Activated CD4-positive, alpha-beta T cell treated with anti-CD3 and anti-CD28 coated beads, Interleukin-10, Interleukin-2, amounts not matched to agents 100 ng/mL and 50 ng/mL, durations not matched to agents 16 hours and 8 hours (primary cell): Measurements from ENCODE around the gene WBP4.
A peak's percentile ranks its signal among the peaks of the same experiment; 100 is the strongest.
"Not testable (repeated sequence)": the region's sequence is repeated elsewhere in the genome, so short reads cannot be mapped to it uniquely, and the experiment has no call there.

Source experiments
- DNase-seq: peaks from one replicate; pipeline ENCODE4 v3.0.0-alpha.2; 2020

WBP4 gene, protein sequence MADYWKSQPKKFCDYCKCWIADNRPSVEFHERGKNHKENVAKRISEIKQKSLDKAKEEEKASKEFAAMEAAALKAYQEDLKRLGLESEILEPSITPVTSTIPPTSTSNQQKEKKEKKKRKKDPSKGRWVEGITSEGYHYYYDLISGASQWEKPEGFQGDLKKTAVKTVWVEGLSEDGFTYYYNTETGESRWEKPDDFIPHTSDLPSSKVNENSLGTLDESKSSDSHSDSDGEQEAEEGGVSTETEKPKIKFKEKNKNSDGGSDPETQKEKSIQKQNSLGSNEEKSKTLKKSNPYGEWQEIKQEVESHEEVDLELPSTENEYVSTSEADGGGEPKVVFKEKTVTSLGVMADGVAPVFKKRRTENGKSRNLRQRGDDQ

DNA sequence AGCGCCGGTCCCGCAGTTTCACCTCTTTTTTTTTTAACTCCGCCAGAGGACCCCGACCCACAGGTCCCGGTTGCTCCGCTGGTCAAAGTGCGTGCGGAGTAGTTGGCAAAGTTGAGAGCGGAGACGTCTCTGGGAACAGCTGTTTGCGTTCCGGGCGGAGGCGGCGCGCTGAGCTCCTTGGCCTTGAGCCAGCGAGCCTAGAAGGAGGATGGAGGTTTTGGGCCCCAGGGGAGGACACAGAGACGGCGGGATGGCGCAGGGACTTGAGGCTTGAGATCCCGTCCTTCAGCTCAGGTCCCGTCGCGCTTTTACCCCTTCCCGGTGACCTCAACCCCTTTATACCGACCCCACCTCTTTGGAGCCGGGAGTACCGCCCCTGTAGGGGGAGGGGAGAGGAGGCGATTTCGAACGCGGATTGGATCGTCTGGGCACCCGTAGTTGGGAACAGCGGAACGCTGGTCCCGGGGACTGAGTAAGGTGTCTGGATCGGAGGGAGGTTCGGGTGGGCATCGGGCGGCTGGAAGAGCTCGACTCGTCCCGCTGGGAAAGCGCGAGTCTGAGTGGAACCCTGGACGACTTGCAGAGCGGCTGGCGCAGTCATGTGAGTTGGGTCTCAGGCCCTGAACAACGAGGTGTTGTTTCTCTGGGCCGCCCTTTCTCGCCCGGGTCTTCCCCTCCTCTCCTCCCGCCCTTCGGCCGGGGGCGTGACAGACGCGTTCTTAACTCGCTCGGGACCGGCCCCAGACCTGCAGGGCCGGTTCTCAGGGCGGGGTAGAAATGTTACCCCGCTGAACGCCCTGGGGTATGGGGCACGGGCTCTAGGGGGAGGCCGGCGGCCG lies at the start of gene WBP4:
WBP4 (plus strand) TSS at position 435 of the 839 bp plus-strand sequence; CDS start at position 600, 165 bp downstream.
- DNase-seq: peak; percentile 92

DNA sequence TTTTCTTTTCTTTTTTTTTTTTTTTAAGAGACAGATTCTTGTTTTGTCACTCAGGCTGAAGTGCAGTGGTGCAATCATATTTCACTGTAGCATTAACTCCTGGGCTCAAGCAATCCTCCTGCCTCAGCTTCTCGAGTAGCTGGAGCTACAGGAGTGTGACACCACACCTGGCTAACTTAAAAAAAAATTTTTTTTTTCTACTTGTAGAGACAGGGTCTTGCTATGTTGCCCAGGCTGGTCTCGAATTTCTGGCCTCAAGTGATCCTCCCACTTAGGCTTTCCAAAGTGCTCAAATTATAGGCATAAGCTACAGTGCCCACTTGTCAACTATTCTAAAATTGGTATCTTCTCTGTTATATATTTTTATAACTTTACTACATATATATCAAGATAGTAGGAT lies 48.8 kb upstream of the WBP4 start:
- DNase-seq: no peak

DNA sequence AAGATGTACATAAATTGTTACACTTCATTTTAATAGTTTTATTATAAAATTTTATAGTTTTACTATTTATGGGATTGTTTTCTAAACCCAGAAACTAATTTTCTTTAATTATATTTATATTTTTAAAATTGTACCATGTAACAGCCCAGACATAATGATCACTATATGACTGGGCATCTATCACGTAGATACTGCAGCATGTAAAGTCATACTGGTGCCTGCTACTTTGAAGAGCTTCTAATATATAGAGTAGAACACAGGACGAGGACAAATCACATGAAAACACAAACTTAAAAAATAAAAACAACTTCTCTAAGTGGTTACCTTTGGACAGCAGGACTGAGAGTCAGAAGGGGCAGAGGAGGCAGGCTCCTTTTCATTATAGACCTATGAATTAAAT lies 47.5 kb upstream of the WBP4 start:
- peak; percentile 64 for DNase-seq

DNA sequence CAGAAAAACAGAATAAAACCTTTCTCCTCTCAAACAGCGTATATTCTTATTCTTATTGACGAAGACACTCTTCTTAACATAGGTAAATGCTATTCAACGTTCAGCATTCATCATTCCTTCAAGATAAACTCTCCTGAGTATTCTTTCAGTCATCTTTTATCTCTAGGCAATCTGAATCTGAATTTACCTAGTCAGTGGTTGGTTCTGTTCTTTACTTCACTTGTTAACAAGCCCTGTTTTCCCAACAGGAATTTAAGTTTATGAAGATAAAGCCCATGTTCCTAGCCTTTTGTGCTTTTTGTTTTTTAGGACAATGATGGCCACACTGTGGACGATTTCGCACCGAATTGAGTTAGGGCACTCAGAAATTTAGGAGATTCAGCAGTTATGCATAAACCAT lies 45.4 kb upstream of the WBP4 start:
- DNase-seq: no peak

DNA sequence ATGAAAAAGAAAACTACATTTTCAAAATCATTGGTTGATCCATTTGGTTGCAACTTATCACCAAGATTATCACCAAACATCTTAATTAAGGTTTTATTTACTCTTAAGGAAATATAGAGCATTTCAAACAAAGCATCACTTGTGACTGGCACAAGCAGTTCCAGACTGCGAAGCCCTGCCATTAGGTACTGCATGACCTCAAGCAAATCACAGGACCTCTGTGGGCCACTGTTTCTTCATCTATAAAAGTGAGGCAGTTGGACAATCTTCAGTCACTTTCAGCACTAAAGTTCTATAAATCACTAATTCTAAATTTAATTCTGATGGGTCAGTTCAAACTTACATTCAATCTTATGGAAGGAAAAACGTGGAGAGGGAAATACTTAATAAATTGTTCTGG lies 44.1 kb upstream of the WBP4 start:
- DNase-seq: peak; percentile 56

DNA sequence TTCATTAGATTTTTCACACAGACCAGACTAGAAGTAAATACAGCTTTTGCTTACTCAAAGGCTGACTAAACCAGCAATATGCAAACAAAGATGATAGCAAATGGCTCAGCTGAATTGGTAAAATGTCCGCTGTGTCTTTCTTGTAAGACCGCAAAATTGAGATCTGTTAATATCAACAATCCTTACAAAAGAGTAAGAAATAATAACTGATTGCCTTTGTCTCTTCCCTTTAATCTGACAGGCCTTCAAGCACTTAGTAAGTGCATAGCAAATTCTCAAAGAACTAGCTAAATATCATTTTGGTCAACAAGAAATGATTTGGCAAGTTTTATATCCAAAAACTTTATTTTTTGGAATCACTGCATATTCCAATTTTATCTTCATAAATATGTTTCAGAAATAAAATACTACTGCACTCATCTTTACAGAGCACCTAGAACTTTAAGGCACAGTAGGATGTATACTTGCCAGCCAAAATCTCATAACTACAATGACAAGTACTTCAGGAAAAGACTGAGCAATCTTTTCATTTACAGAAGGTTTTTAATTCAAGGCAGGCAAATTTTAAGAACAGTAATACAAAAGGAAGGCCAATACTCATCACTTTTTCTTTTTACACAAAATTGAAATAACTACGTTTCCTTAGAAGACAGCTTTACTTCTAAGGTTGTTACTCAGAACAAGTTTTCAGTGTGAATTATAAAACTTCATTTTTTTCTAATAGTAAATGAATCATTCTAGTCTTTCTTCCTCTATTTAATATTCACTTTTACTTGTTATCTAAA lies 43.3 kb upstream of the WBP4 start:
- DNase-seq: peak; percentile 64

DNA sequence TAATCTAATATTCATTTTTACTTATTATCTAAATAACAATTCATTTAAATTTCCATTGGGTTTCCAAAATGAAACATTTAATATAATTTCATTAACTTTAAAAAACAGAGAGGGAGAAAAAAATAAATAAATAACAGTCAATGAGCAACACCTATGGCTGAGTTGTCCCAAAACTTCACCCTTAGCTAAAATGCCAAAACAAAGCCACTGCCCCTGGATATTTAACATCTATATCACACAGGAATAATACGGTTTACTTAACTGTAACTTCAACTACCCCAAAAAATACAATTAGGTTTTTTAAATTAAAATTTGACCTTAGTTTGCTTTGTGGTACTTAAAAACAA lies 42.7 kb upstream of the WBP4 start:
- DNase-seq: no peak

DNA sequence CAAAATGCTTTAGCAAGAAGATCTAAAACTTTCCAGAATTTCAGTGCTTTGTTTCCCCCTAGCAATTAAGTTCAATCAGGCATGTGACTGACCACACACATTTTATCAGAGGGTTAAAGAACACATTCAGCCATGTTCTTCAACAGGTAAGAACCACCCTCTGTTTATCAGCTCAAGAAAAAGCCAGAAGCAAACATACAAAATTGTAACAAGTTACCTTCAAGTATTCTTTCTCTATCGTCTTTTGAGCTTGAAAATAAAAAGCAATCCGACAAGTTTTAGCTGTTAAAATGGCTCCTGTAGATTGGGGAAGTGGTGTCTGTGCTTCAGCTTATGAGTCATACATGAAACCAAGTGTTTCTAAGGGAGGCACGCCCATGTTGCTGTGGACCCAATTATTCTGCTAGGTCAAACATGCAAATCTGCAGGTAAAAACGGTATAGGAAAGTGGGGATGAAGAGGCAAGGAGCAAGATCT lies 42.3 kb upstream of the WBP4 start, which contains the start of gene ELF1:
ELF1 (minus strand) TSS at position 306 of the 477 bp plus-strand sequence. CDS start 37,262 bp downstream, outside the sequence.
- DNase-seq: peak; percentile 88

DNA sequence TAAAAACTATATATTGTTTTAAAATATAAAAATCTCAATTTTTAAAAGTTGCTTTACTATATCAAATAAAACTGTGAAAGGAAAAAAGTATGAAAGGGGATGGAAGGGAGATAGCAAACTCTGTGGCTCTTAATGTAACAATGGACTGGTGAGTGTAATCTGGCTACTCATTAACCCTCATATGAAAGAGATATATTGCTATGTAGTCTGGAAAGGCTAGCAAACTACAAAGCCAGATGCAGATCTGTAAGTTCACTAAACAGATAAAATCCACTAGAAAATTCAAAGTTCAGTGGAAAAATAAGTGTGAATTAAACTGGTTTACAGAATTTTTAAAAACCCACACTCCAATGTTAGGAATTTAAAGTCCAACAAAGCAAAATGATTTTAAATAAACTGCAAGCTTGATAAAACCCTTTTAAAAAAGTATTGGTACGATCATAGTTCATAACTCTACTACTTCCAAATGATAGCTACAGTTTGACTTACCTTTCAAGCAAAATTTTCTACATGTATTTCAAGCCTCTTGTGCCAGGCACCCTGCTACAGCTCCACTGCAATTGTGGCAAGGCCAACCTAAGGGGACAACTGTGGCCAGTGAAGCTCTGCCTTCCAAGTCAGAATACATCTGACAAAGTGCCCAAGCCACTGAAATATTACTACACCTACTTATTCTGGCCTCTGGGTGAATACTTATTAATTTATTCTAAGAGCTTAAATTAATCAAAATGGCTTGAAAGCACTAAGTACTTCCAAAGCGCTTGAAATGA lies 41.5 kb upstream of the WBP4 start:
- DNase-seq: no peak

DNA sequence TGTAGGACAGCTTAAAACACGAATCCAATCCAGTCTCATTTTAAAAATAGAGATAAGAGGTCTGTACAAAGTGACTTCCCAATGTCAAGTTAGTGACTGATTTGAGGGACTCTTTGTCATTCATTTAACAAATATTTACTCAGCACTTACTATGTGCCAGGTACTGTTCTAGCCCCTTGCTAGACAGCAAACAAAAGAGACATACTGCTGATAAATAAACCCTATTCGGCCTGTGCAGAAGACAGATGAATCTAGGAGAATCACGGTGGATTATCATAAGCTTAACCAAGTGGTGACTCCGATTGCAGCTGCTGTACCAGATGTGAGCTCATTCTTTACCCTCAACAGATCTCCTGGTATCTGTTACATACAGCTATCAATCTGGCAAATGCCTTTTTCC lies 35.8 kb upstream of the WBP4 start:
- DNase-seq: no peak

DNA sequence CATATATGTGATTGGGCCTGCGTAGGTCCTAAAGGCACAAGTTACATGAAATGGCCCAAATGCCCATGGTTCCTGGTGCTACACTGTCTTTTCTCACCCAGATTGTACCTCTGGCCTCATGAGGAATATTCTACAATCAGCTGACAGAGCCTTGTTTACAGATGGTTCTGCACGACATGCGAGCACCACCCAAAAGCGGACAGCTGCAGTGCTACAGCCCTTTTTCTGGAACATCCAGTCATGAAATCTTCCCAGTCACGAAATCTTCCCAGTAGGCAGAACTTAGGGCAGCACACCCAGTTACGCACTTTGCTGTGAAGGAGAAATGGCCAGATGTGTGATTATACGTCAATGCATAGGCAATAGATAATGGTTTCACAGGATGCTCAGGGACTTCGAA lies 34.5 kb upstream of the WBP4 start:
- DNase-seq: no peak

DNA sequence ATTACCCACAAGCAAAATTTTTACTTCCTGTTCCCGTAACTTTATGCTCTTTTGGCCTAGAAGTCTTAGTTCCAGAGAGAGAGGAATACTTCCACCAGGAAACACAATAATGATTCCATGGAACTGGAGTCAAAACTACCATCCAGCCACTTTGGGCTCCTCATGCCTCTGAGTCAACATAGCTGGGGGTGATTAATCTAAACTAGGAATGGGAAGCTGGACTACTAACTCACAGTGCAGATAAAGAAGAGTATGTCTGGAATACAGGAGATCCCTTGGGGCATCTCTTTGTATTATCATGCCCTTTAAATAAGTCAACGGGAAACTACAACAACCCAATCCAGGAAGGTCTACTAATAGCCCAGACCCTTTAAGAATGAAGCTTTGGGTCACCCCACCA lies 33.3 kb upstream of the WBP4 start:
- DNase-seq: no peak

DNA sequence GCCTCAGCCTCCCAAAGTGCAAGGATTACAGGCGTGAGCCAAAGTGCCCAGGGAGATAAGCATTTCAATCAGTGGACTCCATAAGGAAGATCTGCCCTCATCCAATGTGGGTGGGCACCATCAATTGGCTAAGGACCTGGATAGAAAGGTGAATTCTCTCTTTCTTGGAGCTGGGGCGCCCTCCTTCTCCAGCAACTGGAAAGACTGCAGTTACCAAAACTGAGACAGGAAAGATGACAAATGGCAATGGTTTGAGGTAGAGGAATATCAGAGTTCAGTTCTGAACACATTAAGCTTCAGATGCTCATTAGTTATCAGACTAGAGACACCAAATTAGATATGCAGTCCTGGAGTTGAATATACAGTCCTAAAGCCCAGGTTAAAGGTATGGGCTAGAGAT lies 31.7 kb upstream of the WBP4 start:
- DNase-seq: peak; percentile 44

DNA sequence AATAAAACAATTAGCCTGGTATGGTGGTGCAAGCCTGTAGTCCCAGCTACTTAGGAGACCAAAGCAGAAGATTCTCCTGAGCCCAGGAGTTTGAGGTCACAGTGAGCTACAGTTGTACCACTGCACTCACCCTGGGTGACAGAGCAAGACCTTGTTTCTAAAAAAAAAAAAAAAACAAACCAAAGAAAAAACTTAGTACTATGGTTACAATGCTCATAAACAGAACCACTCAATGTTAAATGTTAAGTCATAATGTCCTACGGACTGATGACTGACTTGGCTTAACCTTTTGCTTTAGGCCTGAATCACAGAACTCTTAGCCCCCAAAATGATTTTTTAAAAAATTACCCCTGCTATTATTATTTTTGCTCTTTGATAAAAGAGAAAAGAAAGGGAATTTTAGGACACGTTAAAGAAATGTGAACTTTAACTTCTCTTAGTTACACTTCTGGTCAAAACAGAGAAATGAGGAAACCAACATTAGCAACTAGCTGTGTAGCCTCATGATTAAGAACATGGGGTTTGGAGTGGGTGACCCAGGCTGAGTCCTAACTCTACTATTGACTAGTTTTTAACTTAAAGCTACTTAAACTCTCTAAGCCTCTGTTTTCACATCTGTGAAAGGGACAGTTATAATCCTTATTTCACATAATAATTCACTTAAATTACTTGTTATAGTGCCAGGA lies 28.5 kb upstream of the WBP4 start:
- DNase-seq: no peak

DNA sequence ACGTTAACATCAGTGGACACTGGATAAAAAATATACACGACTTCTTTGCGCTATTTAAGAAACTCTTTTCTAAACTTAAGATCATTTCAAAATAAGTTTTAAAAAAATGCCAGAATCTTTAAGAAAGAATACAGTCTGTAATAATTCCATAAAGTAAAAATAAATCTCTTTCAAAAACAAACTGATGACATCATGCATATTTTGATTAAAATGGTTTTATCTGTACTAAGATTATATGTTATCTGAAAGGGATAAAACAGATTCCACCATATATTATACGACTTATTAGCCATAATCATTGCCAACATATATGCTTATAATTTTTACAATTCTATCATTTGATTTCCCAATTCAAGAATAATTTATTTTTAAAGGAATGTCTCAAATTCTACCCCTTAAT lies 26.9 kb upstream of the WBP4 start:
- DNase-seq: no peak

DNA sequence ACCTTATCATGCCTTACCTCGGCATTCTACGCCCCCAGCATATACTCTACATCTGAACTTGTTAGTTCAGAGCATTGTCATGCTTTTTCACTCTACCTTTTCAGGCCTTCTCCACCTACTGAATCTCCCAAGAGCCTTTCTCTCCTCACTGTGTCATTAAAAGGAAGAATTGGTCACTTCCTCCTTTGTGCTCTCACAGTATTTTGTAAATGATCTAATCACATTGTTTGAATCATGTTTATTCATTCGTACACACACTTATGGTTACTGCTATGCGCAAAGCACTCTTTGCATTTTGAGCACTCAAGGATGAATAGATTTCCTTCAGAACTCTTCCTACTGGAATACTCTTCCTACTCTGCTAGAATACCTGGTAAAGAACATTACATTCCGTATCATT lies 26.4 kb upstream of the WBP4 start:
- no peak for DNase-seq

DNA sequence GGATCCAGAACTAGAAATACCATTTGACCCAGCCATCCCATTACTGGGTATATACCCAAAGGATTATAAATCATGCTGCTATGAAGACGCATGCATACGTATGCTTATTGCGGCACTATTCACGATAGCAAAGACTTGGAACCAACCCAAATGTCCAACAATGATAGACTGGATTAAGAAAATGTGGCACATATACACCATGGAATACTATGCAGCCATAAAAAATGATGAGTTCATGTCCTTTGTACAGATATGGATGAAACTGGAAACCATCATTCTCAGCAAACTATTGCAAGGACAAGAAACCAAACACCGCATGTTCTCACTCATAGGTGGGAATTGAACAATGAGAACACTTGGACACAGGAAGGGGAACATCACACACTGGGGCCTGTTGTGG lies 24.8 kb upstream of the WBP4 start:
- DNase-seq: not testable (repeated sequence)

DNA sequence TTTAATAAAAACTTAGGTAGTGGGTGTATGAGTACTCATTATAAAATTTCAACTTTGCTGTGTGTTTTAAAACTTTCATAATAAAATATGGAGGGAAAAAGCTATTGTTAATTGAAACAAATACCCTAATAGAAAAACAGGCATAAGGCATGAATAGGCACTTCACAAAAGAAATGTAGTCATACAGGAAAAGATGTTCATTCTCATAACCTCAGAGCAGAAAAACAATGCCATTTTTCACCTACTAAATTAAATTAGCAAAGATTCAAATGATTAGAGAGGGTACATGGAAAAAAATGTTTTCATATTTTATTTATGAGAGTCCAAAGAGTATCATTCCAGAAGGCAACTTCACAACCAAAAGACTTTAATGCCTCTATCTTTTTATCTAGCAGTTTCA lies 21.6 kb upstream of the WBP4 start:
- DNase-seq: no peak

DNA sequence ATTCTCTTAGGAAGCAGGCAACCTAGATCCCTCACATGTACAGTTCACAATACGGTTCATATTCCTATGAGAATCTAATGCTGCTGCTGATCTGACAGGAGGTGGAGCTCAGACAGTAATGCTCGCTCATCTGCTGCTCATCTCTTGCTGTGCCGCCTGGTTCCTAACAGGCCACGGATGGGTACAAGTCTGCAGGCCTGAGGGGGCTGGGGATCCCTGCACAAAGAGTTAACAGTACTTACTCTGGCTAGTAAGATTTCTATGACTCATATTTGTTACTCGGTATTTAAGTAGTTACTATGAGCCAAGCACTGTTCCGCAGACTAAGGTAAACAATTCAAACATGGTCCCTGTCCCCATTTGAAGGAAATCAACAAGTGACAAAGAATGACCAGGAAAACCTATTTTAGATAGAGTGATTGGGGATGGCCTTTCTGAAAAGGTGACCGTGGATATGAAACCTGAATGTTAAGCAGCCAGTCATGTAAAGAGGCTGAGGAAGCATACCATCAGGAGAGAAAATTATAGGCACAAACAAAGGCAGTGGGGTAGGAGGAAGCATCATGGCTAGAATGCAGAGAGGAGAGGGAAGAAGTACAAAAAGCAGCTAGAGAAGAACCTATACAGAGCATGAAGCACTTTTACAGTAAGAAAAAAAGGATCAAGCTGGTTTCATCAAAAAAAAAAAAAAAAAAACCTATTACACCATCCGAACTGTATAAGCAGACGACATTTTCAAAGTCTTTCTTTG lies 20.6 kb upstream of the WBP4 start:
- DNase-seq: no peak

DNA sequence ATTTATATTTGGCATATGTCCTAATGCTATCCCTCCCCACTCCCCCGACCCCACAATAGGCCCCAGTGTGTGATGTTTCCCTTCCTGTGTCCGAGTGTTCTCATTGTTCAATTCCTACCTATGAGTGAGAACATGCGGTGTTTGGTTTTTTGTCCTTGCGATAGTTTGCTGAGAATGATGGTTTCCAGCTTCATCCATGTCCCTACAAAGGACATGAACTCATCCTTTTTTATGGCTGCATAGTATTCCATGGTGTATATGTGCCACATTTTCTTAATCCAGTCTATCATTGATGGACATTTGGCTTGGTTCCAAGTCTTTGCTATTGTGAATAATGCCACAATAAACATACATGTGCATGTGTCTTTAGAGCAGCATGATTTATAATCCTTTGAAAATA lies 18.9 kb upstream of the WBP4 start:
- not testable (repeated sequence) for DNase-seq

DNA sequence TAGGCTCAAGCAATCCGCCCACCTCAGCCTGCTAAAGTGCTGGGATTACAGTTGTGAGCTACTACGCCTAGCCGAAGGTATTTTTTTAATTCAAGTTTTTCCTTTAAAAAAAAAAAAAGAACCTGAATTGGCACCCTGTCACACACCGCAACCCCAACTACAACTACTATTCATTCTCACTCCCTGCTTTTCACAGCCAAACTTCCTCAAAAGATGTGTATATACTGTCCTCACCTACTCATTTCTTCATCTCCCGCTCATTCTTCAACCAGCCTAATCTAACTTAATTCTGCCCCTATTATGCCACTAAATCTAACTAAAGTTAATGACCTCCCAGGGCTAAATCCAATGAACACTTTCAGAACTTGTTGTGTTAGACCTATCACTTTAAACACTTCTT lies 12.7 kb upstream of the WBP4 start:
- DNase-seq: no peak
